H1 (cell line): ENCODE measurements around the gene CFDP1. TPM values are rescaled to one million over a fixed set of nuclear protein-coding genes. Genes with fewer than 3 reads are reported as not detected.

Source experiments
- CBX5 ChIP-seq: fragments of 300-800, 300-1000 bp; sonication (generic); IDR thresholded peaks from 2 replicates; pipeline ENCODE4 v1.7.1; 2016; ENCODE audit warnings: antibody characterized with exemption, low read length, low read depth
- EP300 ChIP-seq, 2 experiments: IDR thresholded peaks; 1 replicate in 1 of 2; 2 replicates in 1 of 2; pipeline ENCODE4 v1.6.1; 2011 to 2012; ENCODE audit warnings: low read depth in 2 of 2, low read length in 2 of 2, mild to moderate bottlenecking in 2 of 2, borderline replicate concordance in 1 of 2, inconsistent platforms in 1 of 2, moderate library complexity in 1 of 2
- polyA plus RNA-seq, 7 experiments: library from polyadenylated mRNA; depleted of rRNA in 3 of 7; stranded (reverse) in 5 of 7; unstranded in 2 of 7; fragments of >200 nt in 5 of 7; fragments of 200-250 nt in 2 of 7; gene quantifications; 1 replicate in 5 of 7; 2 replicates in 1 of 7; 4 replicates in 1 of 7; pipeline versions ENCODE4 v1.2.1 to v1.2.3, GENCODE V29; 2011 to 2013; ENCODE audit warnings: missing spikeins in 2 of 7, mixed read lengths in 2 of 7
- total RNA-seq: library from RNA; stranded (reverse); fragmentation: NEBNext Ultra II Directional; extraction: Animal tissue kit (Norgen Biotek cat#: 25700); gene quantifications from 2 replicates; pipeline ENCODE4 v1.2.1, GENCODE V29; 2021

Gene CFDP1
- total and polyA plus RNA-seq, 2 of the 8 experiments (the other 6 are each of a cell fraction or from before 2014, with no cell fraction given) = 25.5 to 77.3 TPM

GRCh38 chr16:75458439-75458838 lies 25.1 kb upstream of the CFDP1 start (continued):
- TF ChIP-seq CBX5 (no peak), EP300 (IDR thresholded peaks at IDR 0.05; ENCODE audit: borderline replicate concordance in 1 of 2, low read depth in 2 of 2, low read length in 2 of 2) (no peak)
